GM12878 (cell line): ENCODE data around the gene GPR89B. TPM values are rescaled to one million over a fixed set of nuclear protein-coding genes. Genes with fewer than 3 reads are reported as not detected.
"Not testable (repeated sequence)": the region's sequence is repeated elsewhere in the genome, so short reads cannot be mapped to it uniquely, and the experiment has no call there.

Experiments used
- ATAC-seq: fragments of 200-7000 bp; cut with Tn5 transposase; 3 replicates; pipeline ENCODE4 v1.9.1; 2020; ENCODE audit warnings: mild to moderate bottlenecking, moderate library complexity
- BruUV-seq: library from RNA; stranded (reverse); fragments of 400-500 nt; replicated peaks from 2 replicates; lab custom pipeline; 2021; lab: Mats Ljungman, UMichigan
- CTCF ChIA-PET: fragments of 300-600 bp; sonication (Branson Sonifier 250); formaldehyde crosslinking; extraction: SDS; loops from one replicate; lab custom pipeline; 2021; ENCODE audit warnings: inconsistent platforms; lab: Yijun Ruan, JAX
- POLR2A ChIA-PET: fragments of 350-600 bp; formaldehyde crosslinking; extraction: SDS; loops from one replicate; lab custom pipeline; 2021; ENCODE audit warnings: inconsistent platforms; lab: Charles Lee
- RAD21 ChIA-PET: fragments of 300-600 bp; sonication (Branson Sonifier 250); formaldehyde crosslinking; loops from one replicate; lab custom pipeline; 2023; ENCODE audit warnings: antibody characterized with exemption; ENCODE audit not compliant: unreplicated experiment; lab: Charles Lee
- SMC1A ChIA-PET: fragments of 300-600 bp; sonication (Branson Sonifier 250); formaldehyde crosslinking; loops from one replicate; lab custom pipeline; 2023; ENCODE audit not compliant: unreplicated experiment, uncharacterized antibody; lab: Charles Lee
- DNase-seq: peaks from one replicate; pipeline ENCODE4 v3.0.0-alpha.2; 2011; ENCODE audit warnings: low read depth, low spot score
- FAIRE-seq: peaks from 3 replicates; lab custom pipeline; 2011; peaks lifted over from hg19 to GRCh38; lab: Jason Lieb, UNC
- H2AFZ ChIP-seq: 2 replicates; pipeline ENCODE4 v1.6.0; 2011; ENCODE audit warnings: low read depth, low read length, control low read depth; ENCODE audit not compliant: control insufficient read depth
- H3K27ac ChIP-seq: 2 replicates; pipeline ENCODE4 v1.5.1; 2011; ENCODE audit warnings: control low read depth; ENCODE audit not compliant: control insufficient read depth, insufficient read depth
- H3K27me3 ChIP-seq, 2 experiments: replicated peaks in 1 of 2; 2 replicates each; pipeline versions ENCODE4 v1.6.0 to v1.6.1; 2011; ENCODE audit warnings: low read length in 1 of 2; ENCODE audit not compliant: control insufficient read depth in 2 of 2, insufficient read depth in 2 of 2
- H3K36me3 ChIP-seq, 2 experiments: 2 replicates each; pipeline ENCODE4 v1.5.1; 2011; ENCODE audit warnings: low read length in 1 of 2; ENCODE audit not compliant: control insufficient read depth in 2 of 2, insufficient read depth in 2 of 2
- H3K4me1 ChIP-seq: 2 replicates; pipeline ENCODE4 v1.6.1; 2011; ENCODE audit warnings: mild to moderate bottlenecking, low read length, moderate library complexity, mixed read lengths; ENCODE audit not compliant: control insufficient read depth, insufficient read depth
- H3K4me2 ChIP-seq: 2 replicates; pipeline ENCODE4 v1.6.0; 2011; ENCODE audit warnings: control low read depth; ENCODE audit not compliant: control insufficient read depth, insufficient read depth
- H3K4me3 ChIP-seq: fragments of 200-600 bp; sonication (generic); 2 replicates; pipeline ENCODE4 v1.5.1; 2016
- H3K79me2 ChIP-seq: 2 replicates; pipeline ENCODE4 v1.6.0; 2011; ENCODE audit warnings: low read length; ENCODE audit not compliant: control insufficient read depth, insufficient read depth
- H3K9ac ChIP-seq: 2 replicates; pipeline ENCODE4 v1.8.0; 2011; ENCODE audit warnings: low read length, control low read depth, mixed read lengths; ENCODE audit not compliant: control insufficient read depth, insufficient read depth
- H3K9me3 ChIP-seq: replicated peaks from 3 replicates; pipeline ENCODE4 v1.5.1; 2011; ENCODE audit warnings: mild to moderate bottlenecking, low read length; ENCODE audit not compliant: control insufficient read depth, insufficient read depth
- H4K20me1 ChIP-seq: 2 replicates; pipeline ENCODE4 v1.6.0; 2011; ENCODE audit not compliant: control insufficient read depth, insufficient read depth
- CHD2 ChIP-seq: IDR thresholded peaks from 2 replicates; pipeline ENCODE4 v1.6.1; 2011; ENCODE audit warnings: low read depth, low read length, improper control_type of control experiment, borderline replicate concordance
- PAX8 ChIP-seq: fragments of 450-650 bp; IDR thresholded peaks from 2 replicates; pipeline ENCODE4 v1.6.1; 2017; ENCODE audit warnings: mild to moderate bottlenecking, moderate library complexity
- WGBS: methylation state at CpG from one replicate; pipeline ENCODE4 v1.1.6; 2016; ENCODE audit warnings: low lambda C conversion rate; ENCODE audit not compliant: insufficient replicate concordance, insufficient coverage; ENCODE audit errors: missing lambda C conversion rate; 5-methylcytosine and 5-hydroxymethylcytosine counted together
- in situ Hi-C: fragments of 300-500 bp; cut with MboI; formaldehyde crosslinking; loops from 9 replicates; pipeline ENCODE4 v1.14.3; 2018; ENCODE audit warnings: mixed read lengths
- intact Hi-C: fragments of 100-400 bp; cut with micrococcal nuclease; formaldehyde crosslinking; loops from one replicate; pipeline ENCODE4 v1.14.2; 2022; ENCODE audit not compliant: unreplicated experiment
- polyA plus RNA-seq, 11 experiments: library from polyadenylated mRNA; depleted of rRNA in 4 of 11; unstranded in 6 of 11; stranded (reverse) in 5 of 11; fragments of >200 nt; fragmentation: Nextera tagmentation in 4 of 11; fragmentation: Illumina TruSeq in 1 of 11; extraction: Ambion mirVana in 4 of 11; extraction: Trizol in 1 of 11; gene quantifications; 1 replicate in 1 of 11; 2 replicates in 10 of 11; pipeline versions ENCODE4 v1.2.1 to v1.2.3, GENCODE V29; 2011 to 2016; ENCODE audit warnings: inconsistent platforms in 2 of 11, missing spikeins in 2 of 11, low read depth in 1 of 11
- total RNA-seq, 4 experiments: library from RNA; depleted of rRNA in 3 of 4; stranded (reverse); fragments of >200 nt in 3 of 4; fragmentation: Illumina TruSeq in 1 of 4; extraction: Trizol in 1 of 4; gene quantifications; 2 replicates each; pipeline versions ENCODE4 v1.2.1 to v1.2.3, GENCODE V29; 2013 to 2021

GPR89B gene
- total and polyA plus RNA-seq, 10 of the 15 experiments (the other 5 are each of a cell fraction or from before 2014, with no cell fraction given), result 7.5 to 28.9 (median 16.6) TPM

GRCh38 chr1:147924813-147925212 lies 3.4 kb upstream of the GPR89B start:
- no peak overlapping the region for H3K27ac ChIP-seq
- ChIA-PET POLR2A (no interaction called here), RAD21 (no interaction called here), SMC1A (no interaction called here), CTCF (no interaction called here)
- H3K79me2 ChIP-seq, result peaks cover 6% of the 10 kb centered on the region
- H3K27me3 ChIP-seq, result no peaks in the 10 kb centered on the region
- no peaks in the 10 kb centered on the region for H3K36me3 ChIP-seq
- H3K4me1 ChIP-seq, result no peaks in the 10 kb centered on the region
- TF ChIP-seq PAX8, result no peak
- TF ChIP-seq CHD2, result no peak
- no peak overlapping the region for H3K4me2 ChIP-seq
- intact Hi-C loops, result no loop called here
- H4K20me1 ChIP-seq, result no peaks in the 10 kb centered on the region
- no peak for DNase-seq
- no TSS peak for BruUV-seq
- FAIRE-seq, result no peak
- ATAC-seq, result no peak
- H2AFZ ChIP-seq, result no peak overlapping the region
- H3K9me3 ChIP-seq, result no peaks in the 10 kb centered on the region
- in situ Hi-C loops, result no loop called here
- no peak overlapping the region for H3K9ac ChIP-seq
- 82% methylated on average over 1 of the region's 1 CpG for WGBS
- no peak overlapping the region for H3K4me3 ChIP-seq

GRCh38 chr1:147927215-147927614 lies 1.0 kb upstream of the GPR89B start:
- DNase-seq, H3K4me2 ChIP-seq, CTCF ChIA-PET, BruUV-seq, H3K9me3 ChIP-seq, SMC1A ChIA-PET, FAIRE-seq, H3K79me2 ChIP-seq, H3K4me3 ChIP-seq, H3K9ac ChIP-seq, in situ Hi-C loops, H3K27ac ChIP-seq, H2AFZ ChIP-seq, H4K20me1 ChIP-seq, H3K4me1 ChIP-seq, H3K27me3 ChIP-seq, H3K36me3 ChIP-seq, POLR2A ChIA-PET, RAD21 ChIA-PET, intact Hi-C loops, ATAC-seq: not testable (repeated sequence)
- 48% methylated on average over 3 of the region's 6 CpGs for WGBS

- H3K4me1 ChIP-seq, CTCF ChIA-PET, H3K9ac ChIP-seq, H3K79me2 ChIP-seq, POLR2A ChIA-PET, intact Hi-C loops, H3K27ac ChIP-seq, ATAC-seq, H2AFZ ChIP-seq, H3K4me2 ChIP-seq, in situ Hi-C loops, DNase-seq, H3K36me3 ChIP-seq, H3K9me3 ChIP-seq, BruUV-seq, H4K20me1 ChIP-seq, SMC1A ChIA-PET, RAD21 ChIA-PET, H3K4me3 ChIP-seq, H3K27me3 ChIP-seq: not testable (repeated sequence)
- no CpG with 5 or more reads among the region's 10 CpGs for WGBS
- peak; percentile 86 for FAIRE-seq
These were observed 531 bp upstream of the GPR89B start for GRCh38 chr1:147927689-147928088.

- FAIRE-seq, in situ Hi-C loops, BruUV-seq, H4K20me1 ChIP-seq, H3K9me3 ChIP-seq, DNase-seq, H3K4me3 ChIP-seq, ATAC-seq, intact Hi-C loops, H3K4me2 ChIP-seq, H3K27me3 ChIP-seq, H3K4me1 ChIP-seq, H3K36me3 ChIP-seq, H3K79me2 ChIP-seq, H3K9ac ChIP-seq, CTCF ChIA-PET, H2AFZ ChIP-seq, POLR2A ChIA-PET, SMC1A ChIA-PET, RAD21 ChIA-PET, H3K27ac ChIP-seq: not testable (repeated sequence)
- 72% methylated on average over 2 of the region's 2 CpGs for WGBS
These were observed 2.9 kb downstream of the GPR89B start for GRCh38 chr1:147931137-147931536.
